Neural cell (in vitro differentiated cells): Measurements from ENCODE around the gene PTCH2. TPM values are rescaled to one million over a fixed set of nuclear protein-coding genes. Genes with fewer than 3 reads are reported as not detected.

ENCODE experiments used
- H2AFZ ChIP-seq: fragments of 200-600, 300-800 bp; sonication (generic), shearing (Covaris generic); 2 replicates; pipeline ENCODE4 v1.6.0; 2014; ENCODE audit warnings: low read depth, mild to moderate bottlenecking, antibody characterized with exemption, low read length, moderate library complexity
- H3F3A ChIP-seq: fragments of 200-600 bp; shearing (Covaris generic); 2 replicates; pipeline ENCODE4 v1.6.1; 2016; ENCODE audit warnings: mild to moderate bottlenecking, moderate library complexity, mixed read lengths, antibody characterized with exemption, low read length; ENCODE audit not compliant: insufficient read depth, poor library complexity, severe bottlenecking
- H3K27ac ChIP-seq: fragments of 200-600, 300-800 bp; sonication (generic), shearing (Covaris generic); 2 replicates; pipeline ENCODE4 v1.5.1; 2014; ENCODE audit warnings: mild to moderate bottlenecking, low read length, moderate library complexity
- H3K27me3 ChIP-seq: fragments of 300-800, 200-600 bp; sonication (generic), shearing (Covaris generic); 2 replicates; pipeline ENCODE4 v1.6.0; 2014; ENCODE audit warnings: mild to moderate bottlenecking, low read depth, low read length, moderate library complexity; ENCODE audit not compliant: insufficient read depth
- H3K36me3 ChIP-seq: fragments of 300-800, 200-600 bp; sonication (generic), shearing (Covaris generic); 2 replicates; pipeline ENCODE4 v1.5.1; 2014; ENCODE audit warnings: mild to moderate bottlenecking, antibody characterized with exemption, low read length, moderate library complexity; ENCODE audit not compliant: insufficient read depth
- H3K4me2 ChIP-seq: fragments of 300-800, 200-600 bp; sonication (generic), shearing (Covaris generic); 2 replicates; pipeline ENCODE4 v1.6.0; 2014; ENCODE audit warnings: mild to moderate bottlenecking, low read length
- H3K4me3 ChIP-seq: fragments of 300-800, 200-600 bp; sonication (generic), shearing (Covaris generic); 2 replicates; pipeline ENCODE4 v1.5.1; 2014; ENCODE audit warnings: mild to moderate bottlenecking, low read length, moderate library complexity
- H3K79me2 ChIP-seq: fragments of 200-600 bp; shearing (Covaris generic); replicated peaks from 2 replicates; pipeline ENCODE4 v1.6.0; 2014; ENCODE audit warnings: mild to moderate bottlenecking, low read length, moderate library complexity; ENCODE audit not compliant: insufficient read depth
- H3K9ac ChIP-seq: fragments of 300-800, 200-600 bp; sonication (generic), shearing (Covaris generic); 2 replicates; pipeline ENCODE4 v1.6.1; 2016; ENCODE audit warnings: mild to moderate bottlenecking, low read length, mixed read lengths
- H3K9me2 ChIP-seq: fragments of 200-600 bp; shearing (Covaris generic); 2 replicates; pipeline ENCODE4 v1.6.1; 2016; ENCODE audit warnings: mild to moderate bottlenecking, low read length, mixed read lengths; ENCODE audit not compliant: insufficient read depth
- H3K9me3 ChIP-seq: fragments of 200-600, 300-800 bp; sonication (generic), shearing (Covaris generic); 2 replicates; pipeline ENCODE4 v1.6.1; 2016; ENCODE audit warnings: mild to moderate bottlenecking, mixed run types, low read length, moderate library complexity, mixed read lengths
- H4K20me1 ChIP-seq: fragments of 200-600 bp; shearing (Covaris generic); 2 replicates; pipeline ENCODE4 v1.6.1; 2016; ENCODE audit warnings: mild to moderate bottlenecking, mixed run types; ENCODE audit not compliant: insufficient read depth
- EZH2 ChIP-seq: fragments of 200-600, 300-800 bp; shearing (Covaris generic), sonication (generic); IDR thresholded peaks from 2 replicates; pipeline ENCODE4 v1.6.1; 2014; ENCODE audit warnings: antibody characterized with exemption, low read length, borderline replicate concordance, mild to moderate bottlenecking; ENCODE audit not compliant: insufficient read depth, poor library complexity, severe bottlenecking
- MXI1 ChIP-seq: fragments of 450-650 bp; conservative IDR thresholded peaks from 2 replicates; pipeline ENCODE4 v1.6.1; 2014; ENCODE audit warnings: antibody characterized with exemption, mild to moderate bottlenecking; ENCODE audit not compliant: poor library complexity, severe bottlenecking
- POLR2AphosphoS5 ChIP-seq: IDR thresholded peaks from 2 replicates; pipeline ENCODE4 v1.6.1; 2012
- SMC3 ChIP-seq: fragments of 450-650 bp; conservative IDR thresholded peaks from 2 replicates; pipeline ENCODE4 v1.6.1; 2014; ENCODE audit warnings: antibody characterized with exemption, mild to moderate bottlenecking, moderate library complexity; ENCODE audit not compliant: poor library complexity
- TAF1 ChIP-seq: IDR thresholded peaks from 2 replicates; pipeline ENCODE4 v1.6.1; 2012; ENCODE audit warnings: low read depth
- polyA plus RNA-seq: library from polyadenylated mRNA; depleted of rRNA; stranded (reverse); fragments of >200 nt; gene quantifications from 2 replicates; pipeline ENCODE4 v1.2.3, GENCODE V29; 2014
- TF ChIP-seq, protein P1 (sequence below): IDR thresholded peaks from 2 replicates; pipeline ENCODE4 v1.6.1; 2012; ENCODE audit warnings: borderline replicate concordance

The PTCH2 gene
- polyA plus RNA-seq, 1 donor from 2014 or later = 1.3 TPM

DNA sequence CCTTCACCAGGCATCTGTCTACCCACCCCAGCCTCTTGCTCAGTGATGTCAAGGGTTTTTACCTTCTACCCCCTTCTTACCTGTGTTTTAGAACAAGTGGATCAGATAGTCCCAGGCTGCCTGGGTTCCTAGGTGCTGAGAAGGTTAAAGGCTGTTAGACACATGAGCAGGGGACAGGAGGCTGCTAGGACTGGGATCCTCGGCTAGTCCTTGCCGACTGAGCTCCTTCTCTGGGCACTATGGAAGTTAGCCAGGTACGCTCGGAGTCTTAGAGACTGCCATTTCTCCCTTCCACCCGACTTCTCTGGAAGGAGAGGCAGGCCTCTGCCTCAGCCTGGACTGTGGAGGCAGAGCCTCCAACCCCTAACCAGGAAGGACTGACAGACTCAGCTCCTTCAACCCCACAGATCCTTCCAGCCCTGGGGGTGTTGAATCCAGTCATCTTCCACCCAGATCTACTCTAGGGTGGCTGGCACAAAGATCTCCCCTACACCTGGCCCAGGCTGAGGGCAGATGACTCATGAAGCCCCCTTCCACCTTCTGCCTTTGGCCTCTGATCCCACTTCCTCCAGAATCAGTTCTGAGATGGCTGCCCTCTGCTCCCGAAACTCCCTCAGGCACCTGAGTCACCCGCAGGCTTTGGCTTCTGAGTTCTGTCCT is 36.2 kb downstream of the PTCH2 start, which contains the start of gene DYNLT4:
TSS of gene DYNLT4 (minus strand) at position 648 of the 660 bp plus-strand sequence. CDS start 683 bp downstream, outside the sequence.
- Histone ChIP-seq H3K27ac (no peak within 1 kb of the TSS), H3K9me3 (no peaks in the 10 kb centered on the region), H3K27me3 (no peaks in the 10 kb centered on the region), H3F3A (no peaks in the 10 kb centered on the region), H3K36me3 (no peaks in the 10 kb centered on the region), H2AFZ (no peak within 1 kb of the TSS), H3K9me2 (no peaks in the 10 kb centered on the region), H3K4me2 (no peak within 1 kb of the TSS), H3K4me3 (no peak within 1 kb of the TSS), H3K9ac (no peak within 1 kb of the TSS), H4K20me1 (no peaks in the 10 kb centered on the region), H3K79me2 (no peaks in the 10 kb centered on the region)
- TF ChIP-seq TAF1 = no peak
- TF ChIP-seq, protein P1, sequence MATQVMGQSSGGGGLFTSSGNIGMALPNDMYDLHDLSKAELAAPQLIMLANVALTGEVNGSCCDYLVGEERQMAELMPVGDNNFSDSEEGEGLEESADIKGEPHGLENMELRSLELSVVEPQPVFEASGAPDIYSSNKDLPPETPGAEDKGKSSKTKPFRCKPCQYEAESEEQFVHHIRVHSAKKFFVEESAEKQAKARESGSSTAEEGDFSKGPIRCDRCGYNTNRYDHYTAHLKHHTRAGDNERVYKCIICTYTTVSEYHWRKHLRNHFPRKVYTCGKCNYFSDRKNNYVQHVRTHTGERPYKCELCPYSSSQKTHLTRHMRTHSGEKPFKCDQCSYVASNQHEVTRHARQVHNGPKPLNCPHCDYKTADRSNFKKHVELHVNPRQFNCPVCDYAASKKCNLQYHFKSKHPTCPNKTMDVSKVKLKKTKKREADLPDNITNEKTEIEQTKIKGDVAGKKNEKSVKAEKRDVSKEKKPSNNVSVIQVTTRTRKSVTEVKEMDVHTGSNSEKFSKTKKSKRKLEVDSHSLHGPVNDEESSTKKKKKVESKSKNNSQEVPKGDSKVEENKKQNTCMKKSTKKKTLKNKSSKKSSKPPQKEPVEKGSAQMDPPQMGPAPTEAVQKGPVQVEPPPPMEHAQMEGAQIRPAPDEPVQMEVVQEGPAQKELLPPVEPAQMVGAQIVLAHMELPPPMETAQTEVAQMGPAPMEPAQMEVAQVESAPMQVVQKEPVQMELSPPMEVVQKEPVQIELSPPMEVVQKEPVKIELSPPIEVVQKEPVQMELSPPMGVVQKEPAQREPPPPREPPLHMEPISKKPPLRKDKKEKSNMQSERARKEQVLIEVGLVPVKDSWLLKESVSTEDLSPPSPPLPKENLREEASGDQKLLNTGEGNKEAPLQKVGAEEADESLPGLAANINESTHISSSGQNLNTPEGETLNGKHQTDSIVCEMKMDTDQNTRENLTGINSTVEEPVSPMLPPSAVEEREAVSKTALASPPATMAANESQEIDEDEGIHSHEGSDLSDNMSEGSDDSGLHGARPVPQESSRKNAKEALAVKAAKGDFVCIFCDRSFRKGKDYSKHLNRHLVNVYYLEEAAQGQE = no peak
- no peak for TF ChIP-seq EZH2

DNA sequence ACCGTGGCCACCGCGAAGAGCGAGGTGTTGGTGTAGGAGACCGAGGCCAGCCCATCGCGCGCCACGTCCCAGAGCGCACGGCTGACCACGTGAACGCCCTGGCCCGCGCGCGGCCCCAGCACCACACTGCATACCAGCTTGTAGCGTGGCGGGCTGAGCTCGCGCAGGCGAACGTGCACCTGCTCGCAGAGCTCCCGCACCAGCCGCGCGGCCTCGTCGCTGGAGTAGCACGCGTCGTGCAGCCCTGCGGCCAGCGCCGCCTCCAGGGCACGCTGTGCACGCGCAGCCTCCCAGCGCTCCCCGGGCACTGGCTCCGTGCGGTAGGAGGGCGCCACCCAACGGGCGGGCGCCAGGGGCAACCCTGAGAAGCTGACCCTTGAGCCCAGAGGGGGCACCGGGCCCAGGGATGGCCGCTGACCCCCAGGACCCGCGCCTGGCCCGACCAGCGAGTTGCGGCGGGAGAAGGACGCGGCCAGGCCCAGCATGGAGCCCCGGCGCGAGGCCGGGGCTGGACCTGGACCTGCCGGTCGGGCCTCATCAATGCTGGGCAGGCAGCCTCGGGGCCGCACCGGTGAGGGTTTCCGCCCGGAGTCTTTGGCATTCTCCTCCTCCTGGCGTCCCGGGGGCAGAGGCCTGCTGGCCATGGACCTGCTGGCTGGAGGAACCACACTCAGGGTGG is 36.9 kb downstream of the PTCH2 start:
- no peak overlapping the region for H3K27ac ChIP-seq
- no peak overlapping the region for H3K9ac ChIP-seq
- H3K36me3 ChIP-seq = no peaks in the 10 kb centered on the region
- no peaks in the 10 kb centered on the region for H3K9me2 ChIP-seq
- no peaks in the 10 kb centered on the region for H3K79me2 ChIP-seq
- H3F3A ChIP-seq = no peaks in the 10 kb centered on the region
- no peak overlapping the region for H2AFZ ChIP-seq
- no peaks in the 10 kb centered on the region for H4K20me1 ChIP-seq
- H3K4me3 ChIP-seq = no peak overlapping the region
- no peaks in the 10 kb centered on the region for H3K27me3 ChIP-seq
- no peaks in the 10 kb centered on the region for H3K9me3 ChIP-seq
- no peak overlapping the region for H3K4me2 ChIP-seq
- no peak for TF ChIP-seq POLR2AphosphoS5
- TF ChIP-seq TAF1 = no peak
- TF ChIP-seq EZH2 = no peak
- TF ChIP-seq MXI1 = no peak
- TF ChIP-seq, protein P1 = no peak
- no peak for TF ChIP-seq SMC3
